Suppressor macrophage (primary cell): ENCODE results near the gene PHF19.
A peak's percentile ranks its signal among the peaks of the same experiment; 100 is the strongest.

Source experiments
- DNase-seq, 4 experiments: peaks; one replicate each; pipeline ENCODE4 v3.0.0-alpha.2; 2020 to 2022
- total RNA-seq, 17 experiments: gene quantifications; one replicate each; lab custom pipeline; 2026; ENCODE audit warnings: mixed read lengths in 6 of 17, inconsistent platforms in 3 of 17; lab: John Stamatoyannopoulos, UW

Gene PHF19
- total RNA-seq: 21.6 to 87.6 (median 40.0) reads per million in 17 experiments

- peak in 2 of 4 experiments; percentile 50 to 51 for DNase-seq
Measured at GRCh38 chr9:120876842-120877240, at the start of gene PHF19. Gene PHF19 (minus strand): TSS chr9:120877188. CDS start chr9:120874741, 2,447 bp downstream.

- peak; percentile 54 to 81 (median 70) for DNase-seq
Measured at GRCh38 chr9:120926397-120926928, 49.5 kb upstream of the PHF19 start, which contains the start of gene TRAF1. Gene TRAF1 (minus strand): TSS chr9:120926796. CDS start chr9:120926075, 721 bp downstream.

GRCh38 chr9:120925535-120926396 is 48.8 kb upstream of the PHF19 start:
- peak; percentile 75 to 91 (median 79) for DNase-seq

- DNase-seq: peak in 1 of 4 experiments; percentile 39
Measured at GRCh38 chr9:120924698-120925534, 47.9 kb upstream of the PHF19 start.

- DNase-seq: no peak
Measured at GRCh38 chr9:120923620-120924328, 46.8 kb upstream of the PHF19 start.

GRCh38 chr9:120922404-120923195 is 45.6 kb upstream of the PHF19 start:
- no peak for DNase-seq

- DNase-seq: no peak
Measured at GRCh38 chr9:120921661-120922181, 44.7 kb upstream of the PHF19 start.

- DNase-seq: peak in 3 of 4 experiments; percentile 33 to 54 (median 36)
Measured at GRCh38 chr9:120920806-120921178, 43.8 kb upstream of the PHF19 start.

GRCh38 chr9:120919843-120920805 is 43.1 kb upstream of the PHF19 start:
- DNase-seq: no peak

GRCh38 chr9:120918931-120919842 is 42.2 kb upstream of the PHF19 start:
- peak in 2 of 4 experiments; percentile 43 to 55 for DNase-seq

GRCh38 chr9:120917929-120918762 is 41.2 kb upstream of the PHF19 start:
- DNase-seq: no peak

GRCh38 chr9:120916991-120917880 is 40.2 kb upstream of the PHF19 start:
- DNase-seq: no peak

- DNase-seq: peak in 1 of 4 experiments; percentile 31
Measured at GRCh38 chr9:120916588-120916987, 39.6 kb upstream of the PHF19 start.

- peak in 1 of 4 experiments; percentile 42 for DNase-seq
Measured at GRCh38 chr9:120915854-120916470, 39.0 kb upstream of the PHF19 start.

GRCh38 chr9:120914953-120915352 is 38.0 kb upstream of the PHF19 start:
- no peak for DNase-seq

GRCh38 chr9:120914396-120914795 is 37.4 kb upstream of the PHF19 start:
- no peak for DNase-seq
